Tibial nerve (tissue), 4 donors: ENCODE results near the gene XIRP2. TPM values are rescaled to one million over a fixed set of nuclear protein-coding genes. Genes with fewer than 3 reads are reported as not detected.
"Not testable (repeated sequence)": the region's sequence is repeated elsewhere in the genome, so short reads cannot be mapped to it uniquely, and the experiment has no call there.

Source experiments
- DNase-seq, 2 donors: peaks; one replicate each; pipeline ENCODE4 v3.0.0-alpha.2; 2019; ENCODE audit warnings: low spot score in 2 of 2
- H3K27ac ChIP-seq, 4 donors: fragments of 200-600 bp; sonication (generic) in 3 of 4; one replicate each; pipeline ENCODE4 v1.5.1; 2017 to 2019; ENCODE audit warnings: mild to moderate bottlenecking in 1 of 4
- H3K27me3 ChIP-seq, 2 donors: fragments of 200-600 bp; sonication (generic) in 1 of 2; one replicate each; pipeline versions ENCODE4 v1.5.1 to v1.6.0; 2017 to 2019
- H3K36me3 ChIP-seq, 3 donors: fragments of 200-600 bp; sonication (generic); one replicate each; pipeline ENCODE4 v1.5.1; 2018 to 2019
- H3K4me1 ChIP-seq, 4 donors: fragments of 200-600 bp; sonication (generic) in 3 of 4; one replicate each; pipeline ENCODE4 v1.5.1; 2017 to 2019
- H3K4me3 ChIP-seq, 4 donors: fragments of 200-600 bp; sonication (generic) in 3 of 4; one replicate each; pipeline ENCODE4 v1.5.1; 2017 to 2019; ENCODE audit warnings: mild to moderate bottlenecking in 1 of 4, moderate library complexity in 1 of 4
- H3K9me3 ChIP-seq, 4 donors: fragments of 200-600 bp; sonication (generic) in 3 of 4; one replicate each; pipeline ENCODE4 v1.5.1; 2017 to 2019
- EP300 ChIP-seq, 2 donors: sonication (generic); formaldehyde crosslinking; IDR thresholded peaks; one replicate each; pipeline ENCODE4 v1.6.1; 2017; ENCODE audit warnings: antibody characterized with exemption in 2 of 2, mild to moderate bottlenecking in 1 of 2
- POLR2A ChIP-seq, 2 donors: fragments of 450-650 bp; IDR thresholded peaks; one replicate each; pipeline ENCODE4 v1.6.1; 2017; ENCODE audit warnings: antibody characterized with exemption in 2 of 2, mild to moderate bottlenecking in 2 of 2, moderate library complexity in 2 of 2
- WGBS, 2 donors: methylation state at CpG; one replicate each; pipeline ENCODE4 v1.1.5; 2018; 5-methylcytosine and 5-hydroxymethylcytosine counted together
- total RNA-seq, 4 donors: library from RNA; depleted of rRNA; stranded (reverse); fragments of >200 nt; gene quantifications; one replicate each; pipeline ENCODE4 v1.1.0, GENCODE V29; 2016
- TF ChIP-seq, protein P1 (sequence below), 5 experiments: fragments of 200-600 bp in 3 of 5; fragments of 450-650 bp in 2 of 5; sonication (generic) in 3 of 5; IDR thresholded peaks; one replicate each; pipeline ENCODE4 v1.5.1; 2016 to 2019; ENCODE audit warnings: antibody characterized with exemption in 5 of 5, mild to moderate bottlenecking in 3 of 5, moderate library complexity in 2 of 5

The XIRP2 gene
- total RNA-seq, 4 donors from 2014 or later = under 0.01 to 1.8 (median 0.96) TPM

DNA sequence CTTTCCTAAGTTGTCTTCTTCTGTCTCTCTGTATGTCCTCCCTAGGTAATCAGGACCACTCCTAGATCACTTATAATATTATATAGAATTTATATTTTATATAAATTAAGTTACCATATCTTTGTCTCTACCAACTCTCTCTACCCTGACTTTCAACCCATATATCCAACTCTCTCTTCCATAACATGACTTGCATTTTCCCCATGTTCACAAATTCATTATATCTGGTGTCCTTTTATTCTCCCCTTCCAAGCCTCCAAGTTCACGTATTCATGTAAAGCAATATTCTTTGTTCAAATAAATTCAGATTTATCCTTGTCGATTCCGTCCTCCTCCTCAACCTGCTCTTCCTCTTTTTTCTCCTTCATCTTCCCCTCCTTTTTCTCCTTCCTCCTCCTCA, 127.5 kb downstream of the XIRP2 start:
- Histone ChIP-seq H3K27me3 (no peaks in the 10 kb centered on the region), H3K4me3 (no peak overlapping the region), H3K4me1 (no peaks in the 10 kb centered on the region), H3K27ac (no peak overlapping the region), H3K9me3 (no peaks in the 10 kb centered on the region), H3K36me3 (no peaks in the 10 kb centered on the region)
- DNase-seq = no peak
- no peak for TF ChIP-seq POLR2A (IDR thresholded peaks at IDR 0.05)
- TF ChIP-seq, protein P1, sequence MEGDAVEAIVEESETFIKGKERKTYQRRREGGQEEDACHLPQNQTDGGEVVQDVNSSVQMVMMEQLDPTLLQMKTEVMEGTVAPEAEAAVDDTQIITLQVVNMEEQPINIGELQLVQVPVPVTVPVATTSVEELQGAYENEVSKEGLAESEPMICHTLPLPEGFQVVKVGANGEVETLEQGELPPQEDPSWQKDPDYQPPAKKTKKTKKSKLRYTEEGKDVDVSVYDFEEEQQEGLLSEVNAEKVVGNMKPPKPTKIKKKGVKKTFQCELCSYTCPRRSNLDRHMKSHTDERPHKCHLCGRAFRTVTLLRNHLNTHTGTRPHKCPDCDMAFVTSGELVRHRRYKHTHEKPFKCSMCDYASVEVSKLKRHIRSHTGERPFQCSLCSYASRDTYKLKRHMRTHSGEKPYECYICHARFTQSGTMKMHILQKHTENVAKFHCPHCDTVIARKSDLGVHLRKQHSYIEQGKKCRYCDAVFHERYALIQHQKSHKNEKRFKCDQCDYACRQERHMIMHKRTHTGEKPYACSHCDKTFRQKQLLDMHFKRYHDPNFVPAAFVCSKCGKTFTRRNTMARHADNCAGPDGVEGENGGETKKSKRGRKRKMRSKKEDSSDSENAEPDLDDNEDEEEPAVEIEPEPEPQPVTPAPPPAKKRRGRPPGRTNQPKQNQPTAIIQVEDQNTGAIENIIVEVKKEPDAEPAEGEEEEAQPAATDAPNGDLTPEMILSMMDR (IDR thresholded peaks at IDR 0.05) = no peak
- TF ChIP-seq EP300 (IDR thresholded peaks at IDR 0.05) = no peak
- 90 to 98% methylated on average over 3 of the region's 3 CpGs for WGBS, 2 donors

DNA sequence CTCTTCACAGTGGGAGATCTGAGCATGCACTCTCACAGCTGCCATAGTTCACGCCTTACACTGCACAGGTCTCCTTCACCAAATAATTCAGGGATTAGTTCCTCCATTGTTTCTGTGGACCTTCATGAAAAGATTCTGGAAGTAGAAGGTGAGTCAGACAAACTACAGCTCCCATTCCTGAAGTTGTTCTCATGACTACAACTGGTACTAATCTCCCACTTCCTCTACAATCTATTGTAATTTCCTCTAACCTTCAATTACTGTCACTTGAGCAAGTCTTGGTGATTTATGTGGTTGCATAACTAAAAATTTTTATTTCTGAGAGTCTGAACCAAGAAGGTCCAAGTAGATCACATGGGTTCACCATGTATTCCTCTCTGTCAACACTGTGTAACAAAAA, 128.7 kb downstream of the XIRP2 start:
- 86 to 96% methylated on average over 1 of the region's 1 CpG for WGBS, 2 donors
- no peak for DNase-seq
- TF ChIP-seq EP300 (IDR thresholded peaks at IDR 0.05) = no peak
- TF ChIP-seq, protein P1 (IDR thresholded peaks at IDR 0.05) = no peak
- TF ChIP-seq POLR2A (IDR thresholded peaks at IDR 0.05) = no peak

DNA sequence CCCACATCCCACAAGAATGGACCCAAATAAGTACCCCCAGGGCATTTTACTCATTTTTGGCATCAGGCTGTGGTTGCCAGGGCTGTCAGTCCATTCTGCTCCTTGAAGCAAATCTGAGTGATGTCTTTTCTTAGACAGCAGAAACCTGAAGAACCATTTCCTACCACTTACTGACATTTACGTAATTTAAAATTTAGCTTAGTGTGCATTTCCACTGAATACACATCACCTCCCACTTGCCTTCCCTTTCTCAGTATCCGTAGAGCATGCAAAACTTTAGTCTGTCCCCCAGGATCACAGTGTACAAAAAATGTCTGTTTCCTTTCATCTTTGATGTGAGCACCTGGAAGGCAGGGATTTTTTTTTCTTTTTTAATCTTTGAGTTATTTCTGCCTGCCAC, 130.3 kb downstream of the XIRP2 start:
- 69% methylated on average over 2 of the region's 2 CpGs for WGBS, 2 donors

More for the DNA sequence above, 128.7 kb downstream of the XIRP2 start:
- Histone ChIP-seq H3K4me1 (no peaks in the 10 kb centered on the region), H3K27ac (no peak overlapping the region), H3K9me3 (no peaks in the 10 kb centered on the region), H3K27me3 (no peaks in the 10 kb centered on the region), H3K36me3 (no peaks in the 10 kb centered on the region), H3K4me3 (no peak overlapping the region)

DNA sequence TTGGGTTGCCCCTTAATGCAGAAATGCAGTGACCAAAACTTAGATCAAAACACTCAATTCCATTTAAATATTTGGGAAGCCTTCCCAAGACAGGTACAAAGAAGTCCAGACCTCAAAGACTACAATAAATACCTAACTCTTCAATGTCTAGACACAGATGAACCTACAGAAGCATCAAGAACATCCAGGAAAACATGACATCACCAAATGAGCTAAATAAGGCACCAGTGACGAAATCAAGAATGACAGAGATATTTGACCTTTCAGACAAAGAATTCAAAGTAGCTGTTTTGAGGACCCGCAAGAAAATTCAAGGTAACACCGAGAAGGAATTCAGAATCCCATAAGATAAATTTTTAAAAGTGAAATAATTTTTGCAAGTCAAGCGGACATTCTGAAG, 140.2 kb downstream of the XIRP2 start:
- no peak overlapping the region for H3K27ac ChIP-seq
- TF ChIP-seq, protein P1 (IDR thresholded peaks at IDR 0.05) = no peak
- TF ChIP-seq EP300 (IDR thresholded peaks at IDR 0.05) (no peak), POLR2A (IDR thresholded peaks at IDR 0.05) (no peak)
- WGBS, 2 donors = 90 to 94% methylated on average over 4 of the region's 4 CpGs

More for the DNA sequence above, 130.3 kb downstream of the XIRP2 start:
- no peaks in the 10 kb centered on the region for H3K9me3 ChIP-seq
- H3K4me3 ChIP-seq = no peak overlapping the region
- DNase-seq = no peak
- no peak for TF ChIP-seq POLR2A (IDR thresholded peaks at IDR 0.05)
- H3K27me3 ChIP-seq = no peaks in the 10 kb centered on the region
- no peak overlapping the region for H3K27ac ChIP-seq
- no peaks in the 10 kb centered on the region for H3K36me3 ChIP-seq
- H3K4me1 ChIP-seq = no peaks in the 10 kb centered on the region

DNA sequence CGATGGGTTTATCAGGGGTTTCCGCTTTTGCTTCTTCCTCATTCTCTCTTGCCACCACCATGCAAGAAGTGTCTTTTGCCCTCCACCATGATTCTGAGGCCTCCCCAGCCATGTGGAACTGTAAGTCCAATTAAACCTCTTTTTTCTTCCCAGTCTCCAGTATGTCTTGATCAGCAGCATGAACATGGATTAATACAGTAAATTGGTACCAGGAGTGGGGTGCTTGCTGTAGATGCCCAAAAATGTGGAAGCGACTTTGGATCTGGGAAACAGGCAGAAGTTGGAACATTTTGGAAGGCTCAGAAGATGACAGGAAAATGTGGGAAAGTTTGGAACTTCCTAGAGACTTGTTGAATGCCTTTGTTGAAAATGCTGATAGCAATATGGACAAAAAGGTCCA, 146.7 kb downstream of the XIRP2 start:
- H3K27ac ChIP-seq, H3K36me3 ChIP-seq, DNase-seq, H3K27me3 ChIP-seq, H3K4me3 ChIP-seq, H3K4me1 ChIP-seq: not testable (repeated sequence)
- H3K9me3 ChIP-seq = peaks cover 0 to 54% (median 3%) of the 10 kb centered on the region in 4 donors
- 96 to 100% methylated on average over 3 of the region's 3 CpGs for WGBS, 2 donors

More for the DNA sequence above, 140.2 kb downstream of the XIRP2 start:
- Histone ChIP-seq H3K4me1 (no peaks in the 10 kb centered on the region), H3K4me3 (no peak overlapping the region), H3K27me3 (no peaks in the 10 kb centered on the region), H3K9me3 (peaks cover 0 to 54% (median 5%) of the 10 kb centered on the region in 4 donors), H3K36me3 (no peaks in the 10 kb centered on the region)
- no peak for DNase-seq

DNA sequence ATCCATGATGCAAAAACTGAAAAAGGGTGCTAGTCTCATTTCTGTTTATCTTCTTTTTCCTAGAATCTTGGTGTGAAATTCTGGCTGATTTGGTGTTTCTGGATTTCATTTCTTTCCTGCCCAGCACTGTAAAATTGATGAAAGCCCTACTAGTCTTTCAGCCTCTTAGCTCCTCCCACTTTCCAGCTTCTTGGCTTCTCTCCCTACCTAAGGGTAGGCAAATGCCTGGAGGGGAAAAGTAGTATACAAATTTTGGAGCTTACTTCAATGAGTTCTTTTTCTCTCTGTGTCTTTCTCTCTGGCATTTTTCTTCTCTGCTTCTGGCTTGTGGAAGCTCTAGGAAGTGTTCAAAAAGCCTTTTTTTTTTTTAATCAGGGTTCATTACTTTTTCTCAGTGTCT, 160.5 kb downstream of the XIRP2 start:
- DNase-seq = no peak
- Histone ChIP-seq H3K9me3 (no peaks in the 10 kb centered on the region), H3K36me3 (no peaks in the 10 kb centered on the region), H3K4me3 (no peak overlapping the region), H3K27me3 (no peaks in the 10 kb centered on the region), H3K4me1 (no peaks in the 10 kb centered on the region), H3K27ac (no peak overlapping the region)
- no peak for TF ChIP-seq EP300 (IDR thresholded peaks at IDR 0.05)

DNA sequence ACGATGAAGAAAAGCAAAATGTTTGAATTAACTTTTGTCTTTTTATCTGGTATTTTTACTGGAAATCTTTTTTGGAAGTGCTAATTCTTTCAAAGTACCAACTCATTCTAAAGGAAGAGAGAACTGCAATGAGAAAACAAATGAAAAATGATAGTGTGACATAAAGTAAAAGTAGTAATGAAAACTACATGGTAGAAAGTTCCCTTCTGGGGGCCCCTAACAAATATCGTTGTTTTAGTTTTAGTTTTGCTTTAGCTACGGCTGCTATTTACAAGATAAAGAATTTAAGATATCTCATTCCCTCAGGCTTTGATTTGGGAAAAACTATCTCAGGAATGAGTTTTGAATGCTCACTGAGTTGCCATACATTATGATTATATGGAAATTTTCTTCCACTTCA, 161.4 kb downstream of the XIRP2 start:
- Histone ChIP-seq H3K4me1 (no peaks in the 10 kb centered on the region), H3K36me3 (no peaks in the 10 kb centered on the region), H3K9me3 (no peaks in the 10 kb centered on the region), H3K27ac (no peak overlapping the region), H3K4me3 (no peak overlapping the region), H3K27me3 (no peaks in the 10 kb centered on the region)
- no peak for TF ChIP-seq EP300 (IDR thresholded peaks at IDR 0.05)
- TF ChIP-seq, protein P1 (IDR thresholded peaks at IDR 0.05) = no peak
- DNase-seq = no peak
- WGBS, 2 donors = 26 to 39% methylated on average over 3 of the region's 3 CpGs
